HepG2 (cell line): ENCODE data around the gene METTL16.

Source experiments
- HDAC6 ChIP-seq: fragments of 200-600 bp; sonication (generic); IDR thresholded peaks from 2 replicates; pipeline ENCODE4 v1.7.0; 2017; ENCODE audit warnings: mild to moderate bottlenecking, antibody characterized with exemption, low read length, low read depth
- HES4 ChIP-seq: sonication (generic); formaldehyde crosslinking; IDR thresholded peaks from 2 replicates; pipeline ENCODE4 v1.9.0; 2021; ENCODE audit warnings: mild to moderate bottlenecking, missing genetic modification reagents, borderline replicate concordance
- HNRNPL ChIP-seq: fragments of 200-400 bp; formaldehyde crosslinking; IDR thresholded peaks from 2 replicates; pipeline ENCODE4 v1.6.1; 2017; ENCODE audit warnings: mild to moderate bottlenecking, low read depth, low read length
- SP2 ChIP-seq: sonication (generic); formaldehyde crosslinking; IDR thresholded peaks from 2 replicates; pipeline ENCODE4 v1.5.1; 2020; ENCODE audit warnings: mild to moderate bottlenecking, missing genetic modification reagents

DNA sequence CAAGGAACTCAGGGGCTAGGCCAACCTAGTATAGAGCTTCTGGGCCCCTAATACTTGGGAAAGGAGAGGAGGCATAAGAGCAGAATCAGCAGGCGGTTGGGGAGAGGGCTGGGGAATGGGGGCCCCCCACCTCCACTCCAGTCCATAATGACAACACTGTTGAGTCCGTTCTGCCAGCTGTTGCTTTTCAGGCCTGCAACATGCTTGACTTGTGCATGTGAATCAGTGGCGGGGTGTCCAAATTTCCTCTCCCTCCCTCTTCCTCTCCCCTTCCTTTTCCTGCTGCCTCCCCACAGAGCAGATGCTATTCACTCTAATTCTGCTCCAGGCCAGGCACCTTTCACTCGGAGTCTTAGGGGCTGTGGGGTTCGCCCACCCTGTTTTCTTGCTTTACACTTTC is 142.6 kb downstream of the METTL16 start:
- no peak for TF ChIP-seq SP2
- TF ChIP-seq HNRNPL, result no peak
- no peak for TF ChIP-seq HES4 (CRISPR knock-in tag)
- TF ChIP-seq HDAC6, result no peak
